ENCODE data around the gene SLC39A11. TPM values are rescaled to one million over a fixed set of nuclear protein-coding genes. Genes with fewer than 3 reads are reported as not detected.

SLC39A11 gene
- total RNA-seq, 1 donor from 2014 or later = 4.9 TPM

DNA sequence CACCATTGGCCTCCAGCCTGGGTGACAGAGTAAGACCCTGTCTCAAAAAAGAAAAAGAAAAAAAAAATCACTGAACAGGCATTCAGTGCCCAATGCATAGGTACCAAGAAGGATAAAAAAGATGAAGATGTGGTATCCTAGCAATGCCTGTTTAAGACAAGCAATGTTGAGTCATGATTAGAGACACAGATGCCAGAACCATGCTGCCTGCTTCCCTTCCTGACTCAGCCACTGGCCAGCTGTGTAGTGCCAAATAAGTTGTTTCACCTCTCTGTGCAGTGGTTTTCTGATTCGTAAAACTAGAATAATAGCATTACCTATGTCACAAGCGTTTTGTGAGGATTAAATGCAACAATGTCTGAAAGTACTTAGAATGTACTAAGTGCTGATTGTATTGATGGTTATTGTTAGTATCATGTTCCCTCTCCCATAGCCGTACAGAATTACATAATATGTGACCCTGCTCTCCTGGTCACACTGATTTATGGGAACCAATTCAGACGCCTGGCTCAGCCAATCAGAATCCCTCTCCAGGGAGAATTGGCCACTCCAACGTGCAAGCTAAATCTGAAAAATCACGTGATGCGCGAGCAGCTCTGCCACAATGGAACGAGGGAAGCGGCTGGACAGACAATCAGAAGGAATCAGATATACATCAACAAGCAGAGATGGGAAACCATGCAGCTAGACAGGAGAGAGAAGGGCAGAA is 241.9 kb downstream of the SLC39A11 start:
- Histone ChIP-seq H3K9me3 (no peaks in the 10 kb centered on the region), H3K4me3 (no peak overlapping the region), H3K27me3 (no peaks in the 10 kb centered on the region), H3K36me3 (peaks cover 0 to 3% of the 10 kb centered on the region in 2 donors), H3K4me1 (no peaks in the 10 kb centered on the region), H3K27ac (no peak overlapping the region)
- intact Hi-C loops (cut with DNase I) = no loop called here
- DNase-seq (ENCODE audit: low spot score in 2 of 2) = no peak
- TF ChIP-seq, protein P1, sequence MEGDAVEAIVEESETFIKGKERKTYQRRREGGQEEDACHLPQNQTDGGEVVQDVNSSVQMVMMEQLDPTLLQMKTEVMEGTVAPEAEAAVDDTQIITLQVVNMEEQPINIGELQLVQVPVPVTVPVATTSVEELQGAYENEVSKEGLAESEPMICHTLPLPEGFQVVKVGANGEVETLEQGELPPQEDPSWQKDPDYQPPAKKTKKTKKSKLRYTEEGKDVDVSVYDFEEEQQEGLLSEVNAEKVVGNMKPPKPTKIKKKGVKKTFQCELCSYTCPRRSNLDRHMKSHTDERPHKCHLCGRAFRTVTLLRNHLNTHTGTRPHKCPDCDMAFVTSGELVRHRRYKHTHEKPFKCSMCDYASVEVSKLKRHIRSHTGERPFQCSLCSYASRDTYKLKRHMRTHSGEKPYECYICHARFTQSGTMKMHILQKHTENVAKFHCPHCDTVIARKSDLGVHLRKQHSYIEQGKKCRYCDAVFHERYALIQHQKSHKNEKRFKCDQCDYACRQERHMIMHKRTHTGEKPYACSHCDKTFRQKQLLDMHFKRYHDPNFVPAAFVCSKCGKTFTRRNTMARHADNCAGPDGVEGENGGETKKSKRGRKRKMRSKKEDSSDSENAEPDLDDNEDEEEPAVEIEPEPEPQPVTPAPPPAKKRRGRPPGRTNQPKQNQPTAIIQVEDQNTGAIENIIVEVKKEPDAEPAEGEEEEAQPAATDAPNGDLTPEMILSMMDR (IDR thresholded peaks at IDR 0.05) = no peak

DNA sequence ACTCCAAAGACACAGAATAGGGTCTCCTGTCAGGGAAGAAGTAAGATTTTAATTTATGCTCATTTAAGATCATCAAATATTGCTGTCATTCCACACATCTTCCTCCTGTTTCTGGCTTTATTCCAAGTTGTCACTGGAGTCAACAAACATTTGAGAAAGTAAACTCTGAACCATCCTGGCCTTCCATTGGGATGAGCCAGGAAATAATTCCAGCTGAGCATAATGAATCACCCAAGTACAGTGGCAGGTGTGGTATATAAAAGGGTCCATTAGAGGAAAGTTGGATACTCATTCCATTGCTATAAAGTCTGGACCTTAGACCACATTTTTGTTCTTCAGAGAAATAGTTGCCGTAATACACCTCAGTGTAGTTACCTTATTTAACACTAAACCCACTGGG is 246.1 kb downstream of the SLC39A11 start:
- H3K27ac ChIP-seq = no peak overlapping the region
- H3K4me3 ChIP-seq = no peak overlapping the region
- no peak for DNase-seq (ENCODE audit: low spot score in 2 of 2)
- no peaks in the 10 kb centered on the region for H3K9me3 ChIP-seq
- H3K4me1 ChIP-seq = no peaks in the 10 kb centered on the region
- no peaks in the 10 kb centered on the region for H3K27me3 ChIP-seq
- TF ChIP-seq, protein P1 (IDR thresholded peaks at IDR 0.05) = no peak
- peaks cover 0 to 10% of the 10 kb centered on the region in 2 donors for H3K36me3 ChIP-seq
- intact Hi-C loops (cut with DNase I) = no loop called here

DNA sequence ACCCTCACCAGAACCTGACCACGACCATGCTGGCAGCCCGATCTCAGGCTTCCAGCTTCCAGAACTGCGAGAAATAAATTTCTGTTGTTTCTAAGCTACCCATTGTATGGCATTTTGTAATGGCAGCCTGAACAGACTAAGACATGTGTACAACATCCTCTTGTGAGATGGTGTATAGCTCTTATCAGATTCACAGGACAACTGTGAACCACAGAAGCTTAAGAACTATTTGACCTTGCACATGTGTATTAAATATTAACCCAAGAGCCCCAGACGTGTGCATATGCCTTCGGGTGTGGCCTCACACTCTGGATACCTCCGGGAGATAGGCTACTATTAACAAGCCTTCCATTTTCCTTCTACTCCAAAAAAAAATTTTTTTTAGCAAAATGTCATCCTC is 248.9 kb downstream of the SLC39A11 start:
- intact Hi-C loops (cut with DNase I) = no loop called here

DNA sequence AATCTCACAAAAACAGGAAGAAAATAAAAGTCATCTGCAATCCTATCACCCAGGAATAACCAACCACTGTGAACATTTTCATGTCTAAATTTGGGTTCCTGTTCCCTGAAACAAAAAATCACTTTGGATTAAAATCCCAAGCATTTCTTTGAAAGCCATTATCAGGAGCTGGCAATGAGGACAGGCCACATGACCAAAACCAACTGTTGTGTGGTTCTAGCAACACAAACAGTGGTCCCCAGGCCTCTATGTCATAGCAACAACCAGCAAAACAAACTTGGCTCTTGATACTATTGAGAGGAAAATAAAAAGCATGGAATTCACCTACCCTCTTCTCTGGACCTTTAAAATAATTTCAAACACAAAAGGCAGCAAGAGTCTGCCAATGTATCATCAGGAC is 252.5 kb downstream of the SLC39A11 start:
- intact Hi-C loops (cut with DNase I) = no loop called here
- no peaks in the 10 kb centered on the region for H3K4me1 ChIP-seq
- no peak for DNase-seq (ENCODE audit: low spot score in 2 of 2)
- H3K36me3 ChIP-seq = peaks cover 0 to 27% of the 10 kb centered on the region in 2 donors
- no peaks in the 10 kb centered on the region for H3K27me3 ChIP-seq
- TF ChIP-seq, protein P1 (IDR thresholded peaks at IDR 0.05) = no peak
- H3K27ac ChIP-seq = no peak overlapping the region
- no peaks in the 10 kb centered on the region for H3K9me3 ChIP-seq
- H3K4me3 ChIP-seq = no peak overlapping the region

More for the DNA sequence above, 248.9 kb downstream of the SLC39A11 start:
- Histone ChIP-seq H3K4me1 (no peaks in the 10 kb centered on the region), H3K4me3 (no peak overlapping the region), H3K27me3 (no peaks in the 10 kb centered on the region), H3K36me3 (peaks cover 0 to 20% of the 10 kb centered on the region in 2 donors), H3K27ac (no peak overlapping the region), H3K9me3 (no peaks in the 10 kb centered on the region)
- no peak for DNase-seq (ENCODE audit: low spot score in 2 of 2)
- TF ChIP-seq, protein P1 (IDR thresholded peaks at IDR 0.05) = no peak

DNA sequence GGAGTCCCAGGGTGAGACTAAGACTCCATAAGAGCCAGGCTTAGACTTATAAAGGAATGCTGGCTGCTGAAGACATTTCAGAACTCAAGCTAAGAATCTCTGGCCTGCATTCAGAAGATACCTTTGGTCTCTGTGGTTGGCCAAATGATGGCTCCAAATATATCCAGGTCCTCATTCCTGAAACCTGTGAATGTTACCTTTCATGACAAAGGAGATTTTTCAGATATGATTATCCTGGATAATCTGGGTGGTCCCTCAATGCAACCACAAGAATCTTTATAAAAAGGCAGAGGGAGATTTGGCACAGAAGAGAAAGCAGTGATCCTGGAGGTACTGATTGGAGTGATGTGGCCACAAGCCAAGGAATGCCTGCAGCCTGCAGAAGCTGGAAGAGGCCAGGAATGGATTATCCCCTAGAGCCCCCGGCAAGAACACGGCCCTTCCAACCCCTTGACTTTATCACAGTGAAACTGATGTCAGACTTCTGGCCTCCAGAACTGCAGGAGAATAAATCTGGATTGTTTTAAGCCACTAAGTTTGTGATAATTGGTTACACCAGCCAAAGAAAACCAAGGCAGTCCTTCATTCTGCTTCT is 253.3 kb downstream of the SLC39A11 start:
- no peak overlapping the region for H3K4me3 ChIP-seq
- H3K9me3 ChIP-seq = no peaks in the 10 kb centered on the region
- no peaks in the 10 kb centered on the region for H3K27me3 ChIP-seq
- peaks cover 0 to 22% of the 10 kb centered on the region in 2 donors for H3K36me3 ChIP-seq
- intact Hi-C loops (cut with DNase I) = no loop called here
- TF ChIP-seq, protein P1 (IDR thresholded peaks at IDR 0.05) = no peak
- DNase-seq (ENCODE audit: low spot score in 2 of 2) = no peak
- H3K4me1 ChIP-seq = no peaks in the 10 kb centered on the region
- no peak overlapping the region for H3K27ac ChIP-seq
